ENCODE data around the gene GPR89B. TPM values are rescaled to one million over a fixed set of nuclear protein-coding genes. Genes with fewer than 3 reads are reported as not detected.

GPR89B gene
- total RNA-seq, 4 donors from 2014 or later = 14.0 to 26.5 (median 21.0) TPM

- intact Hi-C loops (cut with DNase I; ENCODE audit: low total_unique reads) = no loop called here
- no peak for DNase-seq (ENCODE audit: low spot score in 2 of 2)
- H3K4me3 ChIP-seq (ENCODE audit: low read depth, poor library complexity, severe bottlenecking) = no peak within 1 kb of the TSS
- WGBS, 2 donors = 82 to 84% methylated on average over 7 of the region's 7 CpGs
- TF ChIP-seq POLR2A (IDR thresholded peaks at IDR 0.05) (no peak), CTCF (IDR thresholded peaks at IDR 0.05) (no peak)
Measured at GRCh38 chr1:147902253-147902845, 25.9 kb upstream of the GPR89B start, which contains the start of gene GJA8. Gene GJA8 (plus strand): TSS chr1:147902795. CDS start chr1:147907956, 5,161 bp downstream.

- H3K4me3 ChIP-seq (ENCODE audit: low read depth, poor library complexity, severe bottlenecking) = no peak overlapping the region
- TF ChIP-seq POLR2A (IDR thresholded peaks at IDR 0.05) (no peak), CTCF (IDR thresholded peaks at IDR 0.05) (no peak)
- intact Hi-C loops (cut with DNase I; ENCODE audit: low total_unique reads) = no loop called here
- DNase-seq (ENCODE audit: low spot score in 2 of 2) = no peak
- 82 to 83% methylated on average over 3 of the region's 3 CpGs for WGBS, 2 donors
Measured at GRCh38 chr1:147904726-147905125, 23.5 kb upstream of the GPR89B start.

- WGBS, 2 donors = 94 to 97% methylated on average over 44 of the region's 44 CpGs
- TF ChIP-seq POLR2A (IDR thresholded peaks at IDR 0.05) = no peak
- no peak for TF ChIP-seq CTCF (IDR thresholded peaks at IDR 0.05)
- DNase-seq (ENCODE audit: low spot score in 2 of 2) = no peak
- no peak overlapping the region for H3K4me3 ChIP-seq (ENCODE audit: low read depth, poor library complexity, severe bottlenecking)
- intact Hi-C loops (cut with DNase I; ENCODE audit: low total_unique reads) = no loop called here
Measured at GRCh38 chr1:147907786-147908509, 20.3 kb upstream of the GPR89B start.

GRCh38 chr1:147912553-147912952 lies 15.7 kb upstream of the GPR89B start:
- H3K4me3 ChIP-seq (ENCODE audit: low read depth, poor library complexity, severe bottlenecking) = no peak overlapping the region
- no peak for DNase-seq (ENCODE audit: low spot score in 2 of 2)
- intact Hi-C loops (cut with DNase I; ENCODE audit: low total_unique reads) = no loop called here
- TF ChIP-seq CTCF (IDR thresholded peaks at IDR 0.05) = no peak
- TF ChIP-seq POLR2A (IDR thresholded peaks at IDR 0.05) = no peak
- 40 to 48% methylated on average over 2 of the region's 2 CpGs for WGBS, 2 donors

- WGBS, 2 donors = 90 to 97% methylated on average over 7 of the region's 7 CpGs
- no peak for DNase-seq (ENCODE audit: low spot score in 2 of 2)
- intact Hi-C loops (cut with DNase I; ENCODE audit: low total_unique reads) = no loop called here
- TF ChIP-seq POLR2A (IDR thresholded peaks at IDR 0.05) (no peak), CTCF (IDR thresholded peaks at IDR 0.05) (no peak)
- no peak overlapping the region for H3K4me3 ChIP-seq (ENCODE audit: low read depth, poor library complexity, severe bottlenecking)
Measured at GRCh38 chr1:147913362-147913942, 14.8 kb upstream of the GPR89B start.
